ENCODE data around the gene IL23A.

GRCh38 chr12:56330936-56331490, 7.7 kb upstream of the IL23A start:
- TF ChIP-seq POLR2A (IDR thresholded peaks at IDR 0.05) (no peak), CTCF (IDR thresholded peaks at IDR 0.05) (no peak)
